NCI-H748 (cell line): ENCODE data around the gene LAMA1.

Experiments
- DNase-seq: peaks from one replicate; lab custom pipeline; 2025; ENCODE audit not compliant: unreplicated experiment; lab: John Stamatoyannopoulos, UW

LAMA1 gene

GRCh38 chr18:7049951-7050350, 67.6 kb downstream of the LAMA1 start:
- no peak for DNase-seq

GRCh38 chr18:7048081-7048480, 69.5 kb downstream of the LAMA1 start:
- DNase-seq = no peak

GRCh38 chr18:7047336-7047735, 70.3 kb downstream of the LAMA1 start:
- no peak for DNase-seq

- DNase-seq = peak; percentile 94
Measured at GRCh38 chr18:7038330-7038851, 79.2 kb downstream of the LAMA1 start.

- DNase-seq = no peak
Measured at GRCh38 chr18:7037470-7037869, 80.1 kb downstream of the LAMA1 start.

- DNase-seq = no peak
Measured at GRCh38 chr18:7035807-7036206, 81.8 kb downstream of the LAMA1 start.

GRCh38 chr18:7034924-7035323, 82.7 kb downstream of the LAMA1 start:
- no peak for DNase-seq

GRCh38 chr18:7032537-7032936, 85.1 kb downstream of the LAMA1 start:
- no peak for DNase-seq

GRCh38 chr18:7028625-7029024, 89.0 kb downstream of the LAMA1 start:
- DNase-seq = no peak

- no peak for DNase-seq
Measured at GRCh38 chr18:7025194-7025593, 92.4 kb downstream of the LAMA1 start.

- DNase-seq = no peak
Measured at GRCh38 chr18:7023581-7023980, 94.0 kb downstream of the LAMA1 start.

- DNase-seq = peak; percentile 35
Measured at GRCh38 chr18:7023063-7023580, 94.5 kb downstream of the LAMA1 start.

- DNase-seq = peak; percentile 91
Measured at GRCh38 chr18:7021994-7022840, 95.4 kb downstream of the LAMA1 start.

GRCh38 chr18:7020995-7021777, 96.4 kb downstream of the LAMA1 start:
- no peak for DNase-seq

- DNase-seq = no peak
Measured at GRCh38 chr18:7017013-7017412, 100.6 kb downstream of the LAMA1 start.

GRCh38 chr18:7011142-7011541, 106.5 kb downstream of the LAMA1 start:
- DNase-seq = no peak

GRCh38 chr18:7004009-7004408, 113.6 kb downstream of the LAMA1 start:
- DNase-seq = no peak

GRCh38 chr18:7002107-7002506, 115.5 kb downstream of the LAMA1 start:
- peak; percentile 32 for DNase-seq

GRCh38 chr18:7000484-7001096, 117.0 kb downstream of the LAMA1 start:
- peak; percentile 50 for DNase-seq

- DNase-seq = no peak
Measured at GRCh38 chr18:6997808-6998207, 119.8 kb downstream of the LAMA1 start.

GRCh38 chr18:6994771-6995430, 122.7 kb downstream of the LAMA1 start:
- no peak for DNase-seq
